ENCODE data around the gene TEX35. TPM values are rescaled to one million over a fixed set of nuclear protein-coding genes. Genes with fewer than 3 reads are reported as not detected.

Gene TEX35
- total RNA-seq = not detected

DNA sequence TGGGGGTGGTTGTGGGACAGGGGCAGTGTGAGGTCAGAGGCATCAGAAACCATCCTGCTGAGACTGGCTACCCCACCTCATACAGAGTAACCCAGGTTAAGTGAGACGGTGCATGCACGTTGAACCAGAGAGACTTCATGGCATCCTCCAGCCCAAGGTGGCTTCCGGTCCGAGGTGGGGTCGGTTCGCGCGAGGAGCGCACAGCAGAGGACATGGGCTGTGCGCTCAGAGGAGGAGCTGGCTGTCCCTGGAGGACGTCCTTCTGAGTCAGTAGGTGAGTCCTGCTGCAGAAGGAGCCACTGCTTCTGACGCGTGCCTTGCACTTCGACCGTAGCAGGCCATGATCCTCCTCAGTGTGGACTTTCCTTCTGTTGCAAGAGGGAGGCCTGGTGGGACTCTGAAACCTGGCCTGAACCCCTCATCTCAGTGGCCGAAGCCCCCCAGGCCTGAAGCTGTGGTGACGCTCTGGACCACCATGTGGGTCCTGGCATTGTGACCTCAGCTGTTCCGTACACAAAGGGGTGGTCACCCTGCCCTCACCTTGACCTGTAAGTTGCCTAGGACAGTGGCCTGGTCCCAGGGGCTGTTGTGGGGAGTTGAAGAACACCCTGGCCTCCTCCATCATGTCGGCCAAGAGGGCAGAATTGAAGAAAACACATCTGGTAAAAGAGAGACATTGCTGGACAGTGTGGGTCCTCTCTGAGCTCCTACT is at the start of gene TEX35:
Gene TEX35 (plus strand): TSS at position 544 of the 712 bp plus-strand sequence. CDS start 80 bp downstream, at position 624.
- Histone ChIP-seq H3K9me3 (ENCODE audit: control insufficient read depth in 3 of 3, low read length in 3 of 3) (no peaks in the 10 kb centered on the region), H3K27me3 (ENCODE audit: control insufficient read depth in 3 of 3, insufficient read depth in 3 of 3, low read length in 3 of 3) (no peaks in the 10 kb centered on the region), H3K27ac (ENCODE audit: low read depth, low read length) (no peak within 1 kb of the TSS), H3K9ac (ENCODE audit: low read depth in 1 of 3, low read length in 3 of 3) (no peak within 1 kb of the TSS), H3K4me3 (ENCODE audit: low read length in 3 of 3) (no peak within 1 kb of the TSS), H3K4me1 (ENCODE audit: control insufficient read depth in 3 of 3, insufficient read depth in 3 of 3, low read length in 3 of 3) (peaks cover 5 to 11% (median 8%) of the 10 kb centered on the region in 3 donors), H3K36me3 (ENCODE audit: control insufficient read depth in 3 of 3, insufficient read depth in 3 of 3, low read length in 3 of 3) (no peaks in the 10 kb centered on the region)

DNA sequence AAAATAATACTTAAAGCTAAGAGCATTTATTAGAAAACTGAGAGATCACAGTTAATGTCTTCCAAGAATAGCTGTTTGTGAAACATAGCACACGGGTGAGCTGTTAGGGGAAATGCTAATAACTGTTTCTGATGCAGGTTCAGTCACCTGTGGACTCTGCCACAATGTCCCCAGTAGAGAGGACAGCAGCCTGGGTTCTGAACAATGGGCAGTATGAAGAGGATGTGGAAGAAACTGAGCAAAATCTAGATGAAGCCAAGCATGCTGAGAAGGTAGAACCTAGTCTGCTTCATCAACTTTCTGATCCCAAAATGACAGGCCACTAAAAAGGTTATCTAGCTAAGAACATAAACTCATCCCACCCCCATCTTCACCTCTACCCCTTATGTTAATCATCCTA is 48.8 kb upstream of the TEX35 start:
- peaks cover 19 to 36% (median 25%) of the 10 kb centered on the region in 3 donors for H3K36me3 ChIP-seq (ENCODE audit: control insufficient read depth in 3 of 3, insufficient read depth in 3 of 3, low read length in 3 of 3)
- no peaks in the 10 kb centered on the region for H3K4me1 ChIP-seq (ENCODE audit: control insufficient read depth in 3 of 3, insufficient read depth in 3 of 3, low read length in 3 of 3)
- no peak overlapping the region for H3K27ac ChIP-seq (ENCODE audit: low read depth, low read length)

DNA sequence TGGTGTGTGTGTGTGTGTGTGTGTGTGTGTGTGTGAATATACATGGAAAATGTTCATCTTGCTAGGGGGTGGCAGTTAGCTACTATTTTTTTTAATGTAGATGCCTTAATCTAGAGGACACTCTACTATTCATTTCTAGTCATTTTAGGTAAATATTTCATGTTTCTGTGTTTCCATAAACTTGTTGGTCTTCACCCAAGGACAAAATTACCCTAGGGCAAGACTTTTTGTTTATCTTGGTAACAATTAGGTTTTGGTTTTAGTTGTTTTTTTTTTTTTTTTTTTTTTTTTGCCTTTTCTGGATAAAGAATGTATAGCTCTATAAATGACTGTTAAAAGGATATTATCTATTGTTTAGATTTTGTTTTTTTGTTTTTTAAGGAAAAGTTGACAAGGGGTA is 48.3 kb upstream of the TEX35 start:
- H3K27ac ChIP-seq (ENCODE audit: low read depth, low read length) = no peak overlapping the region
- no peaks in the 10 kb centered on the region for H3K4me1 ChIP-seq (ENCODE audit: control insufficient read depth in 3 of 3, insufficient read depth in 3 of 3, low read length in 3 of 3)
- peaks cover 19 to 38% (median 28%) of the 10 kb centered on the region in 3 donors for H3K36me3 ChIP-seq (ENCODE audit: control insufficient read depth in 3 of 3, insufficient read depth in 3 of 3, low read length in 3 of 3)

More for the DNA sequence above, 48.8 kb upstream of the TEX35 start:
- no peaks in the 10 kb centered on the region for H3K27me3 ChIP-seq (ENCODE audit: control insufficient read depth in 3 of 3, insufficient read depth in 3 of 3, low read length in 3 of 3)
- no peak overlapping the region for H3K9ac ChIP-seq (ENCODE audit: low read depth in 1 of 3, low read length in 3 of 3)
- no peaks in the 10 kb centered on the region for H3K9me3 ChIP-seq (ENCODE audit: control insufficient read depth in 3 of 3, low read length in 3 of 3)
- no peak overlapping the region for H3K4me3 ChIP-seq (ENCODE audit: low read length in 3 of 3)

DNA sequence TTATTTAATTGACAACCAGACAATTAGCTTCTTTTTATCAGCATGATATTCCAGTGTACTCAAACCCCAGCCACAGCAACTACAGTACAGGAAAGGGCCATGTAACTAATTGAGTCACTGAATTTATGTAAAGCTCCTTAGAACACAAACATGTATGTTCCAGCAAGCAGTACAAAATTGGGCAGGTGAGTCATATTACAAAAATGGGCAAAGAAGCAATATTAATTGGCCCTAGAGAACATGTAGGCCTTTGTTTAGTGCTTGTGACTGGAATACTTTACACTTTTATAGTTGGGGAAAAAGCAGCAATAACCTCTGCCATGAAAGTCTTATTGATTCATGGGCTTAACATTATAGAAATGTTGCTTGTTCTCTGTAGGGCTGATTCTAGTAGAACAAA is 47.9 kb upstream of the TEX35 start:
- Histone ChIP-seq H3K27ac (ENCODE audit: low read depth, low read length) (no peak overlapping the region), H3K9ac (ENCODE audit: low read depth in 1 of 3, low read length in 3 of 3) (no peak overlapping the region), H3K36me3 (ENCODE audit: control insufficient read depth in 3 of 3, insufficient read depth in 3 of 3, low read length in 3 of 3) (peaks cover 19 to 38% (median 28%) of the 10 kb centered on the region in 3 donors), H3K9me3 (ENCODE audit: control insufficient read depth in 3 of 3, low read length in 3 of 3) (no peaks in the 10 kb centered on the region), H3K4me3 (ENCODE audit: low read length in 3 of 3) (no peak overlapping the region), H3K27me3 (ENCODE audit: control insufficient read depth in 3 of 3, insufficient read depth in 3 of 3, low read length in 3 of 3) (no peaks in the 10 kb centered on the region), H3K4me1 (ENCODE audit: control insufficient read depth in 3 of 3, insufficient read depth in 3 of 3, low read length in 3 of 3) (no peaks in the 10 kb centered on the region)

More for the DNA sequence above, 48.3 kb upstream of the TEX35 start:
- no peak overlapping the region for H3K9ac ChIP-seq (ENCODE audit: low read depth in 1 of 3, low read length in 3 of 3)
- no peaks in the 10 kb centered on the region for H3K9me3 ChIP-seq (ENCODE audit: control insufficient read depth in 3 of 3, low read length in 3 of 3)
- no peak overlapping the region for H3K4me3 ChIP-seq (ENCODE audit: low read length in 3 of 3)
- no peaks in the 10 kb centered on the region for H3K27me3 ChIP-seq (ENCODE audit: control insufficient read depth in 3 of 3, insufficient read depth in 3 of 3, low read length in 3 of 3)

DNA sequence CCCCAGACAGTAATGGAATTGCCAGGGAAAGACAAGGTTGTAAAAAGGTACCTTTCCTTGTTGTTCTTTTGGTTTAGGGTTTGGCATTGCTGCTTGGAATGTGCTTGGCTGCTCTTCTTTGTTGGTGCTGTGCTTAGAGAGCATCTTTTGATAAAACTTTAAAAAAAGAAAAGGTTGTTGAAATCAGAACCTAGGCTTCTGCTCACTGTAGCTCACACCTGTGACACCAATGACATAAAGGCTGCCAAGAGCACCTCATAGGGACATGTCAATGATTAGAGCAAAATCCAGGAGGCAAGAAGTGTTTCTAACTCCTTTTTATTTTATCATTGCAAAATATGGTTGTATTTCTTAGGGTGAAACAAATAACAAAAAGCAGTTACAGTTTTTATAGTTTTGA is 45.1 kb upstream of the TEX35 start:
- peaks cover 19 to 46% (median 29%) of the 10 kb centered on the region in 3 donors for H3K36me3 ChIP-seq (ENCODE audit: control insufficient read depth in 3 of 3, insufficient read depth in 3 of 3, low read length in 3 of 3)
- H3K4me1 ChIP-seq (ENCODE audit: control insufficient read depth in 3 of 3, insufficient read depth in 3 of 3, low read length in 3 of 3) = no peaks in the 10 kb centered on the region
- no peak overlapping the region for H3K27ac ChIP-seq (ENCODE audit: low read depth, low read length)
- H3K4me3 ChIP-seq (ENCODE audit: low read length in 3 of 3) = no peak overlapping the region
- no peaks in the 10 kb centered on the region for H3K27me3 ChIP-seq (ENCODE audit: control insufficient read depth in 3 of 3, insufficient read depth in 3 of 3, low read length in 3 of 3)
- H3K9ac ChIP-seq (ENCODE audit: low read depth in 1 of 3, low read length in 3 of 3) = no peak overlapping the region
- no peaks in the 10 kb centered on the region for H3K9me3 ChIP-seq (ENCODE audit: control insufficient read depth in 3 of 3, low read length in 3 of 3)

DNA sequence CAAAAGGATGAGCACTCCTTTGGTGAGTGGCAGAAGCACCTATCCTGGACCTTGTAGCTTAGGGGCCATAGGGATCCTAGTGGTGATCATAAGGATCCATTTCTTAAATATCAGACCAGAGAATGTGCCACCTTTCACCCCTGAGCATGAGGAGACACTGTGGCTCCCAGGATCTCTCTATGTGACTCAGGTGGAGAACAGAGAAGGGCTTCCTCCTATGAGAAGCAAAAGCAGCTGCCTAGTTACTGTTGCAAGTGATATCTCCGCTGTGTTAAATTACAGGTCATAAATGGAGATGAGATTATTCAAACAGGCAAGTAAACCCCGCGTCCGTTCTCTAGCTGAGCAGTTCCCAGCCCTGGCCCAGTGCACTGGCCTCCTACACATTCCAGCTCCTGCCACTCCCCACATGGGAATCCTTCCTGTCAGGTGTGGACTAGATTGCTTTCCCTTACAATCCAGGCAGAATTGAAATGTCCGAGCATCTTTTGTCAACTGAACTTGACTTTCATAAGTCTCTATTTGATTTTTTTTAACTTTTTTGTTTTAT is 42.4 kb upstream of the TEX35 start:
- Histone ChIP-seq H3K27me3 (ENCODE audit: control insufficient read depth in 3 of 3, insufficient read depth in 3 of 3, low read length in 3 of 3) (no peaks in the 10 kb centered on the region), H3K4me1 (ENCODE audit: control insufficient read depth in 3 of 3, insufficient read depth in 3 of 3, low read length in 3 of 3) (no peaks in the 10 kb centered on the region), H3K9me3 (ENCODE audit: control insufficient read depth in 3 of 3, low read length in 3 of 3) (no peaks in the 10 kb centered on the region), H3K4me3 (ENCODE audit: low read length in 3 of 3) (no peak overlapping the region), H3K36me3 (ENCODE audit: control insufficient read depth in 3 of 3, insufficient read depth in 3 of 3, low read length in 3 of 3) (peaks cover 19 to 54% (median 31%) of the 10 kb centered on the region in 3 donors), H3K27ac (ENCODE audit: low read depth, low read length) (no peak overlapping the region), H3K9ac (ENCODE audit: low read depth in 1 of 3, low read length in 3 of 3) (no peak overlapping the region)

DNA sequence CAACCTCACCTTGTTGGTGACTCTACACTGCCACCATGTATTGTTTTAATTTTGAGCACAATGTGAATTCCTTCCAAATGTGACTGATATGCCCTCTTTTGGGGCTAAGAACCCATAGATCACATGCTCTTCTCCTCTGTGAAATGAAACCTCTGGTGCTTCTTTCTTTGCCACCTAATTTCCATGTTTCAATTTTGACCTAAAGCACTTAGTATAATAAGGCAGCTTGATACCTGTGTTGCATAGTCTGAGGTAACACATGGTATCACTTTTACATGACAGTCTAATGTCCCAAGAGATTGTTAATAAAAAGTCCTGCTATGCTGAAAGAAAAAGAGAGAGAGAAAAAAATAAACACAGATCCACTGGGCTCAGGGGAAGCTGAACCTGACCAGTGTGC is 40.4 kb upstream of the TEX35 start:
- Histone ChIP-seq H3K27me3 (ENCODE audit: control insufficient read depth in 3 of 3, insufficient read depth in 3 of 3, low read length in 3 of 3) (no peaks in the 10 kb centered on the region), H3K4me3 (ENCODE audit: low read length in 3 of 3) (no peak overlapping the region), H3K9me3 (ENCODE audit: control insufficient read depth in 3 of 3, low read length in 3 of 3) (no peaks in the 10 kb centered on the region), H3K4me1 (ENCODE audit: control insufficient read depth in 3 of 3, insufficient read depth in 3 of 3, low read length in 3 of 3) (no peaks in the 10 kb centered on the region), H3K27ac (ENCODE audit: low read depth, low read length) (no peak overlapping the region), H3K36me3 (ENCODE audit: control insufficient read depth in 3 of 3, insufficient read depth in 3 of 3, low read length in 3 of 3) (peaks cover 6 to 44% (median 19%) of the 10 kb centered on the region in 3 donors), H3K9ac (ENCODE audit: low read depth in 1 of 3, low read length in 3 of 3) (no peak overlapping the region)

DNA sequence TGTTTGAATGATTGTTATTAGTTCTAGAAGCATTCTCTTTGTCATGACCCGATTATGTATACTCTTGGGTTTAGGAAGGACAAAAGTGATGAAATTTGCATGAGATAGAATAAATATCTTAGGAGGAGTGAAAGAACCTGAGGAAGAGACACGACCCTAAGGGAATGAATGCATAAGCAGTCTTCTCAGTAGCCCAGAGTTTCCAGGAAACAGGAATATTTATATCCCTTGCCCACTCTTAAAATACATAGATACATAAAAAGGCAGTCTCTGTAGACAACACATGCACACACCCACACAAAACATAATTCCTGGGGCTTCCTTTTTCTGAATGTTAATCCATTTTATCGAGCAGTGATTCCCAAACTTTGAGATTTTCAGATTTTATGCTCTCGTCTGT is 35.5 kb upstream of the TEX35 start:
- no peak overlapping the region for H3K9ac ChIP-seq (ENCODE audit: low read depth in 1 of 3, low read length in 3 of 3)
- H3K36me3 ChIP-seq (ENCODE audit: control insufficient read depth in 3 of 3, insufficient read depth in 3 of 3, low read length in 3 of 3) = peaks cover 0 to 27% (median 7%) of the 10 kb centered on the region in 3 donors
- H3K27me3 ChIP-seq (ENCODE audit: control insufficient read depth in 3 of 3, insufficient read depth in 3 of 3, low read length in 3 of 3) = no peaks in the 10 kb centered on the region
- H3K9me3 ChIP-seq (ENCODE audit: control insufficient read depth in 3 of 3, low read length in 3 of 3) = no peaks in the 10 kb centered on the region
- H3K27ac ChIP-seq (ENCODE audit: low read depth, low read length) = no peak overlapping the region
- H3K4me1 ChIP-seq (ENCODE audit: control insufficient read depth in 3 of 3, insufficient read depth in 3 of 3, low read length in 3 of 3) = no peaks in the 10 kb centered on the region
- no peak overlapping the region for H3K4me3 ChIP-seq (ENCODE audit: low read length in 3 of 3)

DNA sequence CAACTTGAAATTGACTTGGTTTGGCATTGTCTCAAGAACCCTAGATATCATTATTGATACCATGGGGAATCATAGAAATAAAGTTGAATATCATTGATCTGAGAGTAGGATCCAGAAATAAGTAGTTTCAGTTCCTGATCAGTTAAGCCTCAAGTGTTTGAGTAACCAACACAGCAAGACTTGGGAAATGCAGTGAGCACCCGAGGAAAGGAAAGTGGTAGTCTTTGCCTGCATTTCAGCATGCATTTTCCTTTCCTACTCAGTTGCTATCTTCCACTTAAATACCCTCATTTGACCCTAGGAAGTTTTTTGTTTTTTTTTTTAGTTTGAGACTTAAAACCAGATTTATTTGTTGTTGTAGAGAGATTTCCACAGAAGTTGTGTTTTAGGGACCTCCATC is 35.1 kb upstream of the TEX35 start:
- H3K9ac ChIP-seq (ENCODE audit: low read depth in 1 of 3, low read length in 3 of 3) = no peak overlapping the region
- H3K36me3 ChIP-seq (ENCODE audit: control insufficient read depth in 3 of 3, insufficient read depth in 3 of 3, low read length in 3 of 3) = peaks cover 0 to 24% (median 6%) of the 10 kb centered on the region in 3 donors
- H3K4me1 ChIP-seq (ENCODE audit: control insufficient read depth in 3 of 3, insufficient read depth in 3 of 3, low read length in 3 of 3) = no peaks in the 10 kb centered on the region
- no peaks in the 10 kb centered on the region for H3K27me3 ChIP-seq (ENCODE audit: control insufficient read depth in 3 of 3, insufficient read depth in 3 of 3, low read length in 3 of 3)
- H3K4me3 ChIP-seq (ENCODE audit: low read length in 3 of 3) = no peak overlapping the region
- H3K9me3 ChIP-seq (ENCODE audit: control insufficient read depth in 3 of 3, low read length in 3 of 3) = no peaks in the 10 kb centered on the region
- no peak overlapping the region for H3K27ac ChIP-seq (ENCODE audit: low read depth, low read length)

DNA sequence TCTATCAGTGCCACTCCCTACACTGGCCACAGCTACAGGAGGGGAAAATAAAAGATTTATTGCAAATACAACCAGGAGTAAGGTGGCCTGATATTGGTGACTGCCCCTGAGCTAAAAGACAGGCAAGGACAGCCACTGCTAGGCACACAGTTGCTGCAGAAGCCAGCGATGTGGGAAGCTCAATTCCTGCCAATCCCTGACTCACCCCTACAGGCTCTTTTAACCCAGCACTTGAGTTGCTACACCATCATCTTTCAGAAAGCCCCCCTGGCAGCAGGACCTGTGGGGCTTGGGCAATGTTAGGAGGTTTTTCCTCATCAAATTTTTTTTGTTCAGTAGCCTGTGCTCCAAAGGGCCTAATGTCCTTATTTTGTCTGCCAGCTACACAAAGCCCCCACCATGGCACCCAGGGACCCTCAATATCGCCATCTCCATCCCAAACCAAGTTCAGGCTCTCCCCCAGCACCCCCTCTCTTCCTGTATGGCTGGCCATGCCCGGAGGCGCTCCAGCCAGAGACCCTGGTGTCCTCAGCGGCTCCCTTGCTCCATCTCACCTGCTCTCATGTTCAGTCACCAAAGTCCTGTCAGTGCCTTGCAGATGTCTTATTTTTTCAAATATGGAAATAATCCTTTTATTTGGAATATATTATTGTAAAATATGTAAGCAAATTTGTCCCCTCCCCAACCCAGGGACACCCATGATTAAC is 29.5 kb upstream of the TEX35 start:
- Histone ChIP-seq H3K4me1 (ENCODE audit: control insufficient read depth in 3 of 3, insufficient read depth in 3 of 3, low read length in 3 of 3) (peaks cover 0 to 12% (median 5%) of the 10 kb centered on the region in 3 donors), H3K4me3 (ENCODE audit: low read length in 3 of 3) (no peak overlapping the region)

More for the DNA sequence above, 29.5 kb upstream of the TEX35 start:
- Histone ChIP-seq H3K9me3 (ENCODE audit: control insufficient read depth in 3 of 3, low read length in 3 of 3) (no peaks in the 10 kb centered on the region), H3K27ac (ENCODE audit: low read depth, low read length) (no peak overlapping the region), H3K27me3 (ENCODE audit: control insufficient read depth in 3 of 3, insufficient read depth in 3 of 3, low read length in 3 of 3) (peaks cover 4 to 15% (median 10%) of the 10 kb centered on the region in 3 donors), H3K36me3 (ENCODE audit: control insufficient read depth in 3 of 3, insufficient read depth in 3 of 3, low read length in 3 of 3) (peaks cover 0 to 2% (median 0%) of the 10 kb centered on the region in 3 donors), H3K9ac (ENCODE audit: low read depth in 1 of 3, low read length in 3 of 3) (no peak overlapping the region)
